ENCODE data around the gene GPR6. TPM values are rescaled to one million over a fixed set of nuclear protein-coding genes. Genes with fewer than 3 reads are reported as not detected.
A peak's percentile ranks its signal among the peaks of the same experiment; 100 is the strongest.

The GPR6 gene
- not detected for polyA plus RNA-seq (2013, experiment 1 of 2)
- polyA plus RNA-seq (2013, experiment 2 of 2) = not detected

GRCh38 chr6:109978174-109979032 lies at the start of gene GPR6:
Gene GPR6 (plus strand): TSS chr6:109978311. CDS start chr6:109979113, 802 bp downstream.
- no peak within 1 kb of the TSS for H3K27ac ChIP-seq (ENCODE audit: low read depth, low read length)
- peaks cover 70% of the 10 kb centered on the region for H3K27me3 ChIP-seq (ENCODE audit: insufficient read depth, low read length)
- no peaks in the 10 kb centered on the region for H3K36me3 ChIP-seq (ENCODE audit: insufficient read depth, low read length)
- no peaks in the 10 kb centered on the region for H3K9me3 ChIP-seq (ENCODE audit: insufficient read depth, low read depth, low read length)
- H3K4me3 ChIP-seq (ENCODE audit: low read length) = peak within 1 kb of the TSS; percentile 79
- no peaks in the 10 kb centered on the region for H3K4me1 ChIP-seq (ENCODE audit: insufficient read depth, low read length)
- H3K9ac ChIP-seq (ENCODE audit: low read depth, low read length) = no peak within 1 kb of the TSS
- WGBS = 1% methylated on average over 50 of the region's 50 CpGs

- H3K36me3 ChIP-seq (ENCODE audit: insufficient read depth, low read length) = no peaks in the 10 kb centered on the region
- no peak overlapping the region for H3K4me3 ChIP-seq (ENCODE audit: low read length)
- no peak overlapping the region for H3K27ac ChIP-seq (ENCODE audit: low read depth, low read length)
- H3K9me3 ChIP-seq (ENCODE audit: insufficient read depth, low read depth, low read length) = no peaks in the 10 kb centered on the region
- WGBS = 96% methylated on average over 8 of the region's 8 CpGs
- no peaks in the 10 kb centered on the region for H3K27me3 ChIP-seq (ENCODE audit: insufficient read depth, low read length)
- H3K4me1 ChIP-seq (ENCODE audit: insufficient read depth, low read length) = no peaks in the 10 kb centered on the region
- H3K9ac ChIP-seq (ENCODE audit: low read depth, low read length) = no peak overlapping the region
These were observed 43.8 kb upstream of the GPR6 start for GRCh38 chr6:109934293-109934692.

- no peaks in the 10 kb centered on the region for H3K36me3 ChIP-seq (ENCODE audit: insufficient read depth, low read length)
- 97% methylated on average over 2 of the region's 2 CpGs for WGBS
These were observed 38.5 kb upstream of the GPR6 start for GRCh38 chr6:109939654-109940053.

GRCh38 chr6:109944448-109944847 lies 33.7 kb upstream of the GPR6 start:
- H3K4me3 ChIP-seq (ENCODE audit: low read length) = no peak overlapping the region
- H3K9me3 ChIP-seq (ENCODE audit: insufficient read depth, low read depth, low read length) = no peaks in the 10 kb centered on the region
- 55% methylated on average over 2 of the region's 4 CpGs for WGBS
- H3K9ac ChIP-seq (ENCODE audit: low read depth, low read length) = peak overlapping the region; percentile 41
- H3K36me3 ChIP-seq (ENCODE audit: insufficient read depth, low read length) = no peaks in the 10 kb centered on the region
- no peaks in the 10 kb centered on the region for H3K27me3 ChIP-seq (ENCODE audit: insufficient read depth, low read length)
- peak overlapping the region; percentile 89 for H3K27ac ChIP-seq (ENCODE audit: low read depth, low read length)
- peaks cover 27% of the 10 kb centered on the region for H3K4me1 ChIP-seq (ENCODE audit: insufficient read depth, low read length)

More at GRCh38 chr6:109939654-109940053, 38.5 kb upstream of the GPR6 start:
- Histone ChIP-seq H3K27me3 (ENCODE audit: insufficient read depth, low read length) (no peaks in the 10 kb centered on the region), H3K9me3 (ENCODE audit: insufficient read depth, low read depth, low read length) (no peaks in the 10 kb centered on the region), H3K4me1 (ENCODE audit: insufficient read depth, low read length) (peaks cover 11% of the 10 kb centered on the region), H3K27ac (ENCODE audit: low read depth, low read length) (no peak overlapping the region), H3K9ac (ENCODE audit: low read depth, low read length) (no peak overlapping the region), H3K4me3 (ENCODE audit: low read length) (no peak overlapping the region)

- no peak overlapping the region for H3K4me3 ChIP-seq (ENCODE audit: low read length)
- H3K27ac ChIP-seq (ENCODE audit: low read depth, low read length) = peak overlapping the region; percentile 89
- H3K9ac ChIP-seq (ENCODE audit: low read depth, low read length) = peak overlapping the region; percentile 23; the same call in 1 of the 2 replicates
- H3K36me3 ChIP-seq (ENCODE audit: insufficient read depth, low read length) = no peaks in the 10 kb centered on the region
- H3K27me3 ChIP-seq (ENCODE audit: insufficient read depth, low read length) = no peaks in the 10 kb centered on the region
- no peaks in the 10 kb centered on the region for H3K9me3 ChIP-seq (ENCODE audit: insufficient read depth, low read depth, low read length)
- H3K4me1 ChIP-seq (ENCODE audit: insufficient read depth, low read length) = peaks cover 27% of the 10 kb centered on the region
These were observed 33.0 kb upstream of the GPR6 start for GRCh38 chr6:109945091-109945490.

- WGBS = 93% methylated on average over 4 of the region's 4 CpGs
- Histone ChIP-seq H3K27ac (ENCODE audit: low read depth, low read length) (no peak overlapping the region), H3K4me1 (ENCODE audit: insufficient read depth, low read length) (peaks cover 27% of the 10 kb centered on the region), H3K27me3 (ENCODE audit: insufficient read depth, low read length) (no peaks in the 10 kb centered on the region), H3K36me3 (ENCODE audit: insufficient read depth, low read length) (no peaks in the 10 kb centered on the region), H3K9ac (ENCODE audit: low read depth, low read length) (no peak overlapping the region), H3K4me3 (ENCODE audit: low read length) (no peak overlapping the region), H3K9me3 (ENCODE audit: insufficient read depth, low read depth, low read length) (0 out of 2 replicates have a peak, but pooled peaks cover 3% of the 10 kb centered on the region)
These were observed 31.1 kb upstream of the GPR6 start for GRCh38 chr6:109946979-109947378.

- Histone ChIP-seq H3K36me3 (ENCODE audit: insufficient read depth, low read length) (no peaks in the 10 kb centered on the region), H3K9ac (ENCODE audit: low read depth, low read length) (no peak overlapping the region), H3K9me3 (ENCODE audit: insufficient read depth, low read depth, low read length) (0 out of 2 replicates have a peak, but pooled peaks cover 3% of the 10 kb centered on the region), H3K27me3 (ENCODE audit: insufficient read depth, low read length) (no peaks in the 10 kb centered on the region), H3K4me1 (ENCODE audit: insufficient read depth, low read length) (peaks cover 17% of the 10 kb centered on the region), H3K4me3 (ENCODE audit: low read length) (no peak overlapping the region), H3K27ac (ENCODE audit: low read depth, low read length) (no peak overlapping the region)
- WGBS = 92% methylated on average over 17 of the region's 19 CpGs
These were observed 28.6 kb upstream of the GPR6 start for GRCh38 chr6:109949281-109950065.

- WGBS = no CpG with 5 or more reads among the region's 2 CpGs
- H3K4me1 ChIP-seq (ENCODE audit: insufficient read depth, low read length) = no peaks in the 10 kb centered on the region
- no peaks in the 10 kb centered on the region for H3K27me3 ChIP-seq (ENCODE audit: insufficient read depth, low read length)
- no peak overlapping the region for H3K9ac ChIP-seq (ENCODE audit: low read depth, low read length)
- no peak overlapping the region for H3K4me3 ChIP-seq (ENCODE audit: low read length)
- H3K36me3 ChIP-seq (ENCODE audit: insufficient read depth, low read length) = no peaks in the 10 kb centered on the region
- H3K27ac ChIP-seq (ENCODE audit: low read depth, low read length) = no peak overlapping the region
- H3K9me3 ChIP-seq (ENCODE audit: insufficient read depth, low read depth, low read length) = 0 out of 2 replicates have a peak, but pooled peaks cover 3% of the 10 kb centered on the region
These were observed 22.6 kb upstream of the GPR6 start for GRCh38 chr6:109955491-109955890.

- H3K9ac ChIP-seq (ENCODE audit: low read depth, low read length) = no peak overlapping the region
These were observed 19.5 kb upstream of the GPR6 start for GRCh38 chr6:109958626-109959025.

GRCh38 chr6:109961611-109962041 lies 16.5 kb upstream of the GPR6 start:
- H3K27ac ChIP-seq (ENCODE audit: low read depth, low read length) = no peak overlapping the region
- no peak overlapping the region for H3K9ac ChIP-seq (ENCODE audit: low read depth, low read length)
- 96% methylated on average over 5 of the region's 5 CpGs for WGBS
- 0 out of 2 replicates have a peak, but pooled peaks cover 2% of the 10 kb centered on the region for H3K27me3 ChIP-seq (ENCODE audit: insufficient read depth, low read length)
- no peaks in the 10 kb centered on the region for H3K4me1 ChIP-seq (ENCODE audit: insufficient read depth, low read length)
- H3K4me3 ChIP-seq (ENCODE audit: low read length) = no peak overlapping the region
- H3K9me3 ChIP-seq (ENCODE audit: insufficient read depth, low read depth, low read length) = peaks cover 13% of the 10 kb centered on the region
- H3K36me3 ChIP-seq (ENCODE audit: insufficient read depth, low read length) = no peaks in the 10 kb centered on the region

More at GRCh38 chr6:109958626-109959025, 19.5 kb upstream of the GPR6 start:
- Histone ChIP-seq H3K27me3 (ENCODE audit: insufficient read depth, low read length) (no peaks in the 10 kb centered on the region), H3K4me3 (ENCODE audit: low read length) (no peak overlapping the region), H3K36me3 (ENCODE audit: insufficient read depth, low read length) (no peaks in the 10 kb centered on the region), H3K4me1 (ENCODE audit: insufficient read depth, low read length) (no peaks in the 10 kb centered on the region), H3K9me3 (ENCODE audit: insufficient read depth, low read depth, low read length) (peaks cover 7% of the 10 kb centered on the region), H3K27ac (ENCODE audit: low read depth, low read length) (no peak overlapping the region)
- 100% methylated on average over 1 of the region's 1 CpG for WGBS

- peaks cover 13% of the 10 kb centered on the region for H3K9me3 ChIP-seq (ENCODE audit: insufficient read depth, low read depth, low read length)
- H3K27me3 ChIP-seq (ENCODE audit: insufficient read depth, low read length) = 0 out of 2 replicates have a peak, but pooled peaks cover 2% of the 10 kb centered on the region
- H3K4me3 ChIP-seq (ENCODE audit: low read length) = no peak overlapping the region
- no peaks in the 10 kb centered on the region for H3K36me3 ChIP-seq (ENCODE audit: insufficient read depth, low read length)
- 91% methylated on average over 5 of the region's 5 CpGs for WGBS
- H3K4me1 ChIP-seq (ENCODE audit: insufficient read depth, low read length) = no peaks in the 10 kb centered on the region
- H3K9ac ChIP-seq (ENCODE audit: low read depth, low read length) = no peak overlapping the region
- H3K27ac ChIP-seq (ENCODE audit: low read depth, low read length) = no peak overlapping the region
These were observed 15.8 kb upstream of the GPR6 start for GRCh38 chr6:109962271-109962670.
